GM21423 (cell line): ENCODE results near the gene CACNA1D.

Source experiments
- ATAC-seq: cut with Tn5 transposase; IDR thresholded peaks from one replicate; pipeline ENCODE4 v1.9.1; 2021; ENCODE audit warnings: mild to moderate bottlenecking, moderate library complexity; ENCODE audit not compliant: unreplicated experiment

Gene CACNA1D

DNA sequence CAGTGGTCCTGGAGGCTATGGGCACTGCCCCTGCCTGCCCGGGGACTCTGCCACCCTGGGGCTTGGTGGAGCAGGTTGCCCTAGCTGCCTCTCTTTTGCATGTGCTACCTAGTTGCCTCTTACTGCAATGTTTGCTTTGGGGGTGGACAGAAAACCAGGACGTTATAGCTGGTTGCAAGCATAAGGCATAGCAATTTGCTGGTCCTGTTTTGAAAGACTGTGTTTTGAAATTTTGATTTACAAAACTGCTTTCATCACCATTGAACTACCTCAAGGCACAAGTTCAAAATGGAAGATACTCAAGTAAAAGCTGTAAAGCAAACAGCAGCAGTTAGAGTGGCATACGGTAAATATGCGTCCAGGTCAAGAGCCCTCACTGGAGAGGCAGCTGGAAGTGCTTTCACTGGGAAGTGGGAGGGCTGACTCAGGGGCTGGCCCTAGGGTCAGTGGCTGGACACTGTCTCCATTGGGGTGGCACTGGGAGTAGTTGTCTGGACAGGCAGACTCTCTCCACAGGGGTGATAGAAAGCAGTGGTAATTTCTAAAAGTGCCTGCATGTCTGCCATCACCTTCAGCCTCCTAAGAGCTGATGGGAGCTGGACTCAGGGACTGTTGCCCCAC lies 213.7 kb downstream of the CACNA1D start:
- ATAC-seq = no peak

DNA sequence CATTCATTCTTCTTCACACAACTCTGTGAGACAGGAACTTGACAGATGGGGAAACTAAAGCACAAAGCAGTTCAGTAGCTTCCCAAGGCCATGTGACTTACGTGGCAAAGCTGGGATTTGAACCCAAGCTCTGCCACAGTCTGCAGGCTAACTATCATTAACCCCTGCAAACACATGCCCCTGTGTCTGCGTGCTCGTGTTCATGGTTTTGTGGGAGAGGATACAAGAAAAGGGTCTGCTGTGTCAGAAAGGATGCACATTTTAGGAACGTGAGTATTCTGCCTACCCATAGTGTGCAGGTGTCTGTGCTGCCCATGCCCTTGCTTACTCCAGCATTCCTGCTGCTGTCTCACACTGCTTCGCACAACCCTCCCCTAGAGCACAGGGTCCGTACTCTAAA lies 214.8 kb downstream of the CACNA1D start:
- no peak for ATAC-seq

DNA sequence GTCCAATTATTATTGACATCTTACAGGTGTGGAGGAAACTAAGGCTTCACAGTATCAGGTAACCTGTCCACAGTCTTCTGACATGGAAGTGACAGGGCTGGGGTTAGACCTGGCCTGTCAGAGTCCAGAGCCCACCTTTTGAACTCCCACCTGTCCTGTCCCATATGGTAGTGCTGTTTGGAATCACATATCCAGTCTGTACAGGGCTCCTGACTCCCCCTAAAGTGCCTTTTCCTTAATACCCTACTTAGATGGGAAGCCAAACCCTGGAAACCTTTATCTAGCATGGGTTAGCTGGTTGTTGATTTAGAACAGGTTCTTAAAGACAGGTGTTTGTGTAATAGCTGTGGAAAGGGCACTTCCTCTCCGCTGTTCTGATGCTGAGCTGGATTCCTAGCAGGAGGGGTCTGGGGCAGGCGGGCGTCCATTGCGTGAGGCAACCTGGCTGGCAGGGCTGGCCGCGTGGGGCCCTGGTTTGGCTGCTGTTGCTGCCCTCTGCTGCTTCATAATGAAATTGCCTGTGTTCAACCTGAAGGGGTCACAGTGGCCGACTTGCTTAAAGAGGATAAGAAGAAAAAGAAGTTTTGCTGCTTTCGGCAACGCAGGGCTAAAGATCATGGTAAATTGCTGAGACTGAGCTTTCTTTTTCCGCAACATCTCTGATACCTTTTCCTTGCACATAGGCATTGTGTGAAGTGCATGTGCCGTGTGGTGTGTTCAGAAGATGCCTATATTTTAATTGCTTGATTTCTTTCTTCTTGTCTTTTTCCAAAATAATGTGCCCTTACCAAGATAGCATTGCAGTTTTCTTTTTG lies 215.7 kb downstream of the CACNA1D start:
- peak; percentile 66 for ATAC-seq

DNA sequence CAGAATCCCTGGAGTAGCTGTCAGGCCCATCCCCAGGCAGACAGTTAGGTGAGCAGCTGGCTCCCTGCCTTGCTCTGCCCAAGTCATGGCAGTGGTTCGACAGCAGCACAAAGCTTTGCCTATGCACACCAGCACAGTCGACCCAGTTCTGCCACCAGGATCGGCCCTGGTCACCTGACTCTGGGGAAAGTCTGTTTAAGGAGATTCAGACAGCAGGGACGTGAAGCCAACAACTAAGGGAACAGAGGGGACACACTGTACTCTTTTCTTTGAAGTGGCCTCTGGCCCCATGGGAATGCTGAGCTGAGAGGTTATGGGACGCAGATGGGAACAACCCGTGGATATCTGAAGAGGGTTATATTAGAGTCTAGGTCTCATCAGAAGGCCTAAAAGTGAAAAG lies 217.0 kb downstream of the CACNA1D start:
- ATAC-seq = no peak

DNA sequence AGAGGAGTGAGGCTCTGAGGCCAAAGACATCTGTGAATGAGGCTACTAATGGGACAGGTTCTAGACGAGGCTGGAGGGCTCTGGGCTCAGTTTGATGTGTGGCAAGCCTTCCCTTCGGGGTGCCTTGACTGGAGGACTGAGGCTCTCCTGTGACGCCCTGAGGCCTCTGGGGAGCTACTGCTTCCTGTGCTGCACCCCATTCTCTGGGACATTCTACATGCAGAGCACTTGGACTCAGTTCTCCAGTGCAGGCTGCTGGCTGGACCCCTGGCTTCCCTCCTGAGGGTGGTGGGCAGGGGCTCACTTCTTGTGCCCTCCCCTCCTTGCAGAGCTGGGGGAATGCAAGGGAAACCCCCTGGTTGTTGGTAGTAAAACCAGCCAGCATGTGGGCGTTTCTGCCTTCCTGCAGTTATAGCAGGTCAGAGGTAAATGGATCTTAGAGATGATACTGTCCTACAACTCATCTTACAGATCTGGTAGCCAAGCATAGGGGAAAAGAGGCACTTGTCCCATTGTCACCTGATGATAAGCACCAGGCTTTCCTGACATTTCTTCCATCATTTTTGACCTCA lies 218.5 kb downstream of the CACNA1D start:
- no peak for ATAC-seq

DNA sequence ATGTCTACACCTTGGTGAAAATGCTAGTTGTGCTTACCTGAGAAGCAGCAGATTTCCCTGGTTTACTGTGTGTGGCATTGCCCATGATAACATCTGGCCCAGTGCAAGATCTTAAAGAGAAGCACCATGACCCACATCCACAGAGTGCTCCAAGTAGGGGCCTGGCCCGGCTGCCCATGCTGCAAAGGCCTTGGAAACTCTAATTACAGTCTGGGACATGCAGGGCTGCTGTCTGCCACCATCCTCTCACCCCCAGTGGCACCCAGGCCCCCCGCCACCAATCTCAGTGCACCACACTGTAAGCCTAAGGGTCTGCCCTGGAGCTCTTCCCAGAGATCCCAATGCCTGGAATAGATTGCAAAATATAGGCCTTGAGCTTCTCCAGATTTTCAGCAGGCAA lies 219.2 kb downstream of the CACNA1D start:
- no peak for ATAC-seq

DNA sequence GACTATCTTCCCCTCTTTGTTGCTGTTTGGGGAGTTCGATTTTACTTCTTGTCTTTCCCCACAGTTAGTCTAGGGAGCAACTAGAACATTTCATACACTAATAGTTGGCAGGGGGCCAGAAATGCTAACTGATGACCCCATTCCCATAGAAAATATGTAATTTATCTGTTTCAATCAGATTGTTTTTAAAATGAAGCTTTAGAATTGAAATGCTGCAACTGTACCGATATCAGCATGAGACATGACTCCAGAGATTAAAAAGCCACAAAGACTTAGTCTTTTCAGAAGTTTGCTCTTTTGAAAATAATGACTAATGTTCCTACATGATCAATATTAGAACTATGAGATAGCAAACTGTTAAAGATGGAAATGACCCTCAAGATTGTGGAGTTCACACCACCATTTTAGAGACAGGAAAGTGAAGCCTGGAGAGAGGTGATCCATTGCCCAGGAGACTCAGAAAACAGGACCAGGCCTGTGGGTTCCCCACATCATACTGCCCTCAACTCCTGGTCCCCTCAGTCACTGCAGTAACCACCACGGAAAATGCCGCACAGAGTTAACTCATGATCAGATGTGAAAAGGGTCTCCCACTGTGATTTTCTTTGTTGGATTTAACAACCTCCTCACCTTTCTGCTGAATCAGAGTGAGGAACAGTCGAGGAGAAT lies 221.5 kb downstream of the CACNA1D start:
- no peak for ATAC-seq

DNA sequence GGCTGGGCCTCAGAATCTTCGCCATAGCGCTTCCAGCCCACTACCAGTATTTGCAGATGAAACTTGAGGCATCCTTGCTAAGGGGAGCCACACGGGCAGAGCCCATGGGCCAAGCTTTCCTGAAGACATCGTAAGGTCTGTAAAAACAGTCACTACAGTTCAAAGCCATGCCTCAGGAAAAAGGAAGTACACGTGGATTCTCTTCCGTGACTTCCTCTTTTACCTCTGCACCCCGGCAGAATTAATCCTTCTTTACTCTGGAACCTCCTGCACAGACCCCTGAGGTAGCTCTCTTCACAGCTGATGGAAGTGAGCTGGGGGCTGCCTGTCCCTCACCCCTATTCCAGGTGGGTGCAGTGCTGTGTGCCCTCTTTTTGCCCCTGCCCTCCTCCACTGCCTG lies 222.6 kb downstream of the CACNA1D start:
- ATAC-seq = no peak

DNA sequence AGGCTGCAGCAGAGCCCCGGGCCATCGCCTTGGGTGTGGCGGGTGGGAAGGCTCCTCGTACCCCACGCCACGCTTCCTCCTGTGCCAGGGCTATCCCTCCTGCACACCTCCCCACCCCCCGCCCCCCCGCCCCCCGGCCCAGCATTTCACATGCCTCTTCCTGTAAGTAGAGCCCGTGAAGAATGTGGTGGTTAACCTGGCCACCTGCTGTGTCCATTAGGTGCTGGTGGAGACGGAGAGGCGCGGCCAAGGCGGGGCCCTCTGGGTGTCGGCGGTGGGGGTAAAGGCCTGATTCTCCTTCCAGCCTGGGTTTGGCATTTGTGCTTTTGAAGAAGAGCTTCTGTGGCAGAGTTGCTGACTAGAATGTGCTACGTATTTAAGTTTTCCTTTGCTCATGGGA lies 224.1 kb downstream of the CACNA1D start:
- ATAC-seq = no peak

DNA sequence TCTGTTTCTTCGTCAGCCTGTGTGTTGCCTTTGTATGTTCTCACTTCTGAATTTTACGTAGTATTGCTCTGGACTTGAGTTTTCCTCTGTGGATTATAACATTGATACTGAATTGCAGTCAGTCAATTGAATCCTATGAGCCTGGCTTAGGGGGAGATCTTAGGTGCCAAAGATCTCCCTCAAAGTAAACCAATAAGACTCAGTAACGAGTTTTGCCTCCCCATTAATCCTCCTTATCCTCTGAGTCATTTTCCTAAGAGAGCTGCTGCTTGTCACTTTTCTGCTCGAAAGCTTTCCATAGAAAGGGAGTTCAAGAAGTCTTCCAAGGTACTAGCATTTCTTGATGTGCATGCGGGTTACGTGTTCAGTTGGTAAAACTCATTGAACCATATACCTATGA lies 225.4 kb downstream of the CACNA1D start:
- ATAC-seq = no peak

DNA sequence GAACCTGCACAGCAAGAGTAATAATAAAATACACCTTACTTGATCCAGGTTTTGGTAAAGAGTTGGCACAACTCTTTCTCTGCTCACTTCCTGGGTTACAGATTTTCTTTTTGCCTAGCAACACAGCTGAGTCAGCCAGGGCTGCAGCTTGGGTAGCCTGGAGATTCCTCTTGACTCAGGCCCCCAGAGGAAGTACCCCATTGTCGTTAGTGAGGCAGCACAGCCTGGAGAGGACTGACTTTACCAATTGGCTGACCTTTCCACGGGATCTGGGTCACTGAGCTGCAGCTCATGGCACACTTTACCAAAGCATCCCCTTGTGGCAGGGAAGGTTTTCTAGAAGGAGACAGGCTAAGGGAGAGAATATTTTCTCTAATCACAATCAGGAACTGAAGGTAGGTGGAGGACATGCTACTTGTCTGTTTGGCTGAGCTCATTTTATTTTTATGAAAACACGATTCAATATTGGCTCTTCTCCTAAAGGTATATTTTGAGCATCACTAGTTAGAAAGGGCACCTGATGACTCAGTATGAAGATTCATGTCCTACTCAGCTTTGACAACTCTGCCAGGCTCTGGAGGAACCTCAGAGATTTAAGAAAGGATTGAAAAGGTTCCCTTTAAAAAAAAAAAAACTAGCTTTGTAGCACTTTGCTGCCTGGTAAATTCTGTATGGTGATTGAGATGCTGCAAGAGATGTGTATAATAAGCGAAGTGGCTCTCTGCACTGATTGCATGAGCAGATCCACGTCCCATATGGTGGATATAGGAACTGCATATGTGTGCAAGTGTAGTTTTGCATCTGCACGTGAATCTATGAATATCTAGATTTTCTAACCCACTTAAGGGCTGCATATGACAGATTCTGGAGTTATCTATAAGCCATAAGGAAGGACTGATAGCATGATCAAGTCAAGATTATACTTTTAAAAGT lies 227.0 kb downstream of the CACNA1D start:
- no peak for ATAC-seq

DNA sequence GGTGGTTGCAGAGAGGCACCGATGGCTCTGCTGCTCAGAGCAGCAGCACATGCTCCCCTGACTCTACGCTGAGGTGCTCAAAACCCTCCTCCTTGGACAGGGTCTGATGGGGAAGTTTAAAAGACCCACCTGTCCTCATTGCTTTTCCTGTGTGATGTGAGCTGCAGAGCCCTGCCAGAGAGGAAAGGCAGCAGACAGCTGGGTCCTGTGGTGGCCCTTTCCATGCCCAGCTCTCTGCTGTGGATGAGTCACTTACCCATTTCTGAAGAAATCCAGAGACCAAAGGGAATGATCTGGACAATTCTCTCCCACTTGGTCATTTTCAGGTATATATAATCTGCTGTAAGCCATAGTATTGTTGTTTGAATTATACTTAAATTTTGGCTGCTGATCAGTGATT lies 230.2 kb downstream of the CACNA1D start:
- ATAC-seq = no peak

DNA sequence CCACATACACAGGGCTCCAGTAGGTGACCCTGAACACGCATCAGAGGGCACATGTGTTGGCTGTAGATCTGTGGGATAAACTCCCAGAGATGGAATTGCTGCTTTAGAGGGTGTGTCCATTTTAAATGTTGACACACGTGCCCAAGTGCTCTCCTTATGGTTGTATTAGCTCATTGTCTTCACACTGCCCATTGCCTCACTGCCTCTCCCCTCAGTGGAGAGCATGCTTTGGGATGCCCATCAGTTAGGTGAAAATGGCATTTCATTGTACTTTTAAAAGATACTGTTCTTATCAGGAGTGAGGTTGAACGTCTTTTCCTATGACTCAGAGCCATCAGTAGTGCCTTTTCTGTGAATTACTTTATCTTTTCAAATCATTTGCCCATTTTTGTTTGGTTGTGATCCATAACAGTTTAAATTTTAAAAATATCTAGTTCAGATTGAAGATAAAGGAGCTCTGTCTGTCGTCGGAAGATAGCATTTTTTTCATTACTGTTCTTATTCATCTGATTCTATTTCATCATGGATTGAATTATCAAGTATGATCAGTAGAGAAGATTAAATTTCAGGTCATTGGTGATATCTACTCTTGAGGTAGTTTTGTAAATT lies 231.1 kb downstream of the CACNA1D start:
- no peak for ATAC-seq

DNA sequence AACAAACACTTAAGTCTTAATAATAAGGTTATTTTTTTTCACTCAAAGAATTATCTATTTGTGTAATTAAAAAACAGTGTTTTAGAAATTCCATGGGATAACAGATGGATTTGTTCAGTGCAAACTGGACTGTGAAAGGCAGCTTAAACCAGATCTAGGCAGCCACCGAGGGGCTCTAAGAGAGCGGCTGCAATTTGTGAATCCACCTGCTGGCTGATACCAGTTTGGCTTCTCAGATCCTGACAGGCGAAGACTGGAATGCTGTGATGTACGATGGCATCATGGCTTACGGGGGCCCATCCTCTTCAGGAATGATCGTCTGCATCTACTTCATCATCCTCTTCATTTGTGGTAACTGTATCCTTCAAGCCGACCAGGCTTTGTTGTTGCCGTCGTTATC lies 232.2 kb downstream of the CACNA1D start:
- no peak for ATAC-seq

DNA sequence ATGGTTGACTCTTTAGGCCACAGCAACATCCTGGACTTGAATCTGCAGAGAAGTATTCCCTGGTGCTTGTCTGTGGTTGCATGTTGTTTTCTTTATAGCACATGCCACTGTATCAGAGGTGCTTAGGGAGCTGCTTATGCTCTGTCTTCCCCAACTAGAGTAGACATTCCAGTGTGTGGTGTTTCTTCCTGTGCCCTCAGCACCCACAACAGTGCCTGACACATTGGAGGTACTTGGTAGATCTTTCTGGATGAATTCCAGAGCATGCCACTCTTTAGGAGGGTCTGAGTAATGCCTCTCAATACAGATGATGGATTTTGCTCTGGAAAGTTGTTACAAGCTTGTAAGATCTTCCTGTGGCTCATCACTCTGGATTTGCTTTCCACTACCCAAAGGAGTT lies 234.2 kb downstream of the CACNA1D start:
- no peak for ATAC-seq

DNA sequence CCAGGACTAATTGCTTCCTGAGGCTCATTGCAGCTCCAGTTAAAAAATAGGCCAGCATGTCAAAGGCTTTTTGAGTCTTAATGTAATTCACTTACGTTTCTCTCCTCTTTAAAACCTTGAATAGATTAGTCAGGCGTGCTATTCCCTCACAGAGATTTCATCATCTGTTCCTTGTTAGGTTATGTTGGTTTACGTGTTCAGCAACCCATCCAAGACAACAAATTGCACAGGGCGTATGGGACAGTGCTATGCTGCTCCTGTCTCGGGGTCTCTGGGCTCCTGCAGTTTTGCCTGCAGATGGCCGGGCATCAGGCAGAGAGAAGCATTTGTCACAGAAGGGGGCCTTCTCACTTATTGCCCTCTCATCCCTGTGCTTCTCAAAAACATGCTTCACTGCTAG lies 234.7 kb downstream of the CACNA1D start:
- ATAC-seq = no peak

DNA sequence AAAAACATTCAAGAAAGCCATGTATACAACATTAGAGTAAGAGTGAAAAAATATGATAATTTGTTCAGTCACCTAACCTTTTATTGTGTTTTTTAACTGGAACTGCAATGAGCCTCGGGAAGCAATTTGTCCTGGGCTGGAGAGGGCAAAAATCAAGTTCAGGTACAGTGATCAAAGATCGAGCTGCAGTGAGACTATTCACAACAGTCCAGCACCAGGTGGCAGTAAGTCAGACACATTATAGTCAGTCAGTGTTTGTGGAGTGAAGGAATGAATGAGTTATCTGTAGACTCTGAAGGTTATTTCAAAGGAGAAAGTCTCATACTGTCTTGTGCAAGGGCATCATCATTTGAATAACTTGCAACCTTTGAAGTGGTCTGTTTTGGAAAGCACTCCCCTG lies 235.2 kb downstream of the CACNA1D start:
- ATAC-seq = peak; percentile 51

DNA sequence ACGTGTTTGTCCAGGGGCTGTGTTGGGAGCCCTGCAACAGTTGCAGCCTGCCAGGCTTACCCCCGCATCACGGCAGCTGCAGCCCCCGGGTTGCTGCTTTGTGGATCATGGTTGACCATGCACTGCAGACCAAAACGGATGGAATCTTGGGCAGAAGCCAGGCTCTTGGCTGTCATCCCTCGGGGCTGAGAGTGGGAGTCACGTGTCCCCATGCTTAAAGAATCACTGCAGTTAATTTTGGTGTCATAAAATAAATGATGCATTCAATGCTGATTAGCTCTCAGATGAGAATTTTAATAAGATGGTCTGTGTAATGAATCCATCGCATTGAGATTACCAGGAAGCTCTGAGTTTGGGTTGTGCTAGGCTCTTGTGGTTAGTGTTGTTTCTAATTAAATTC lies 236.2 kb downstream of the CACNA1D start:
- no peak for ATAC-seq

DNA sequence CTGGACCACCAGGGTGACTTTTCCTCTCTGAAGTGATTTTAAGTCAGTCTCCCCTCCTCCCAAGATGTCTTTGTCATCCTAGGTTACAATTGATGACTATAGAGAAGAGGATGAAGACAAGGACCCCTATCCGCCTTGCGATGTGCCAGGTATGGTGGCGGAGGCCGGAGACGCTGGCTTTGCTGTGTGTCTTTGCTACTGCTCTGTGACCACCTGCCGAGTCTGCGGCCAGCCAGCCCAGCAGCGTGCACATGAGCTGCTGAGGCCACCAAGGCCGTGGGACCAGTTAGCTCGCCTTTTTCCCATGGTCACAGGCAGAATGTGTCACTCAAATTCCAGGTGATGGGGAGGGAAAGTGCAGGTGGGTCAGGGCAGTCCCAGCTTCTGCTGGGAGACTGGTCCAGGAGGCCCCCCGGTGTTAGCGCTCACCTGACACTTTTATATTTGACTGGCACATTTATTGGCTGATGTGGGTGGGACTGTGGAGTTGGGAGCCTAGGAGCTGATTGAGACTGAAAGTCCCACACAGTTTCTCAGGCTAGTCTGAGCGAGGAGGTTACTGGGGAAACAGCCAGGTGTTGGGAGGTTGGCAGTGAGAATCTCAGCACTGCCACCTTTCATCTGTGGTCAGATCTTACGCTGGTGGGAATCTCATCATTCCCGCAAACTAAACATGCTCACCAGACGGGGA lies 237.7 kb downstream of the CACNA1D start:
- ATAC-seq = no peak

DNA sequence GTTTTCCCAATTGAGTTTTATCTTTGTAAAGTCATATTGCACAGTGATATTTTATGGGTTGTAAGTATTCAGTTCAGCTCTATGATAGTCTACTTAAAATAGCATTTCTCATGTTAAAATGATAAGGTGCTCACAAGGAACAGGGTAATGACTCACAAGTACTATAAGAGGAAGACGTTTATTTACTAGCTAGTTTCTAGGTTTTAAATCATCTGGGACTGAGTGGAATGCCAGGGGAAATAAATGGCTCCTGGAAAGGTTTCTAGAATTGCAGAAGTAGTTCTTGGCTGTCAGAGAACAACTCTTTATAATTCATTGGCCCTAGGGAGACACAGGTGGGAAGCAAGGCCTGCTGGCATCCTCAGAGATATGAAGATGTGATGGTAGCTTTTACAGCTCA lies 239.0 kb downstream of the CACNA1D start:
- no peak for ATAC-seq
